ENCODE results near the gene C2orf66. TPM values are rescaled to one million over a fixed set of nuclear protein-coding genes. Genes with fewer than 3 reads are reported as not detected.

The C2orf66 gene
- total RNA-seq (not detected), polyA plus RNA-seq (under 1 TPM in 1 of 3 donors, not detected in 2; 0.03 TPM)
- long read RNA-seq, donor 1 = 0 reads
- long read RNA-seq, donor 2 = 0 reads

GRCh38 chr2:196809260-196809659 lies at the start of gene C2orf66:
TSS of gene C2orf66 (minus strand) at chr2:196809355. CDS start at chr2:196809336, 19 bp downstream.
- no peaks in the 10 kb centered on the region for H3K9me3 ChIP-seq
- peaks cover 0 to 9% (median 3%) of the 10 kb centered on the region in 3 donors for H3K27me3 ChIP-seq (ENCODE audit: insufficient read depth in 3 of 3, low read length in 2 of 3)
- no peak within 1 kb of the TSS for H3K27ac ChIP-seq
- TF ChIP-seq CTCF (IDR thresholded peaks at IDR 0.05) = no peak
- H3K36me3 ChIP-seq (ENCODE audit: insufficient read depth in 1 of 2, low read depth in 1 of 2) = no peaks in the 10 kb centered on the region
- no peak within 1 kb of the TSS for H3K4me3 ChIP-seq
- DNase-seq (no peak), ATAC-seq (no peak)
- no peaks in the 10 kb centered on the region for H3K4me1 ChIP-seq
- 76 to 83% (median 81%) methylated on average over 1 of the region's 1 CpG for WGBS, 3 donors
- intact Hi-C loops (cut with DNase I) = no loop called here

GRCh38 chr2:196854629-196855028 lies 45.5 kb upstream of the C2orf66 start:
- Histone ChIP-seq H3K9me3 (peaks cover 4% of the 10 kb centered on the region), H3K36me3 (ENCODE audit: insufficient read depth in 1 of 2, low read depth in 1 of 2) (no peaks in the 10 kb centered on the region), H3K27ac (no peak overlapping the region), H3K4me3 (no peak overlapping the region), H3K27me3 (ENCODE audit: insufficient read depth in 3 of 3, low read length in 2 of 3) (no peaks in the 10 kb centered on the region), H3K4me1 (no peaks in the 10 kb centered on the region)
- no peak for ATAC-seq
- intact Hi-C loops (cut with DNase I) = no loop called here
- no peak for DNase-seq
- WGBS, 3 donors = 81 to 93% (median 89%) methylated on average over 1 of the region's 1 CpG
- no peak for TF ChIP-seq CTCF (IDR thresholded peaks at IDR 0.05)

- intact Hi-C loops (cut with DNase I) = no loop called here
- WGBS, 3 donors = 80 to 84% (median 84%) methylated on average over 4 of the region's 4 CpGs
- Histone ChIP-seq H3K4me1 (no peaks in the 10 kb centered on the region), H3K27me3 (ENCODE audit: insufficient read depth in 3 of 3, low read length in 2 of 3) (no peaks in the 10 kb centered on the region), H3K9me3 (no peaks in the 10 kb centered on the region), H3K4me3 (no peak overlapping the region), H3K27ac (no peak overlapping the region), H3K36me3 (ENCODE audit: insufficient read depth in 1 of 2, low read depth in 1 of 2) (no peaks in the 10 kb centered on the region)
- ATAC-seq (no peak), DNase-seq (no peak)
- no peak for TF ChIP-seq CTCF (IDR thresholded peaks at IDR 0.05)
These were observed 44.3 kb upstream of the C2orf66 start for GRCh38 chr2:196853301-196854087.

GRCh38 chr2:196851088-196851487 lies 41.9 kb upstream of the C2orf66 start:
- intact Hi-C loops (cut with DNase I) = no loop called here
- Histone ChIP-seq H3K36me3 (ENCODE audit: insufficient read depth in 1 of 2, low read depth in 1 of 2) (peaks cover 0 to 9% of the 10 kb centered on the region in 2 donors), H3K4me1 (no peaks in the 10 kb centered on the region), H3K27me3 (ENCODE audit: insufficient read depth in 3 of 3, low read length in 2 of 3) (no peaks in the 10 kb centered on the region), H3K9me3 (no peaks in the 10 kb centered on the region), H3K4me3 (no peak overlapping the region), H3K27ac (no peak overlapping the region)
- WGBS, 3 donors = 64 to 88% (median 71%) methylated on average over 1 of the region's 1 CpG
- DNase-seq (no peak), ATAC-seq (no peak)
- TF ChIP-seq CTCF (IDR thresholded peaks at IDR 0.05) = no peak

Measured in psoas muscle (tissue), 8 donors.